Upper lobe of left lung (tissue), 4 donors: Measurements from ENCODE around the gene ARFGAP1.

Experiments
- EP300 ChIP-seq, 4 donors: sonication (generic); formaldehyde crosslinking; IDR thresholded peaks; one replicate each; pipeline ENCODE4 v1.5.1; 2017; ENCODE audit warnings: antibody characterized with exemption in 4 of 4, control low read depth in 2 of 4
- POLR2A ChIP-seq, 4 donors: fragments of 450-650 bp; IDR thresholded peaks; one replicate each; pipeline ENCODE4 v1.5.1; 2016 to 2017; ENCODE audit warnings: antibody characterized with exemption in 4 of 4, mild to moderate bottlenecking in 2 of 4
- TF ChIP-seq, protein P1 (sequence below), 6 experiments: fragments of 450-650 bp in 4 of 6; fragments of 200-600 bp in 2 of 6; sonication (generic) in 2 of 6; IDR thresholded peaks; one replicate each; pipeline ENCODE4 v1.5.1; 2016 to 2019; ENCODE audit warnings: antibody characterized with exemption in 6 of 6

DNA sequence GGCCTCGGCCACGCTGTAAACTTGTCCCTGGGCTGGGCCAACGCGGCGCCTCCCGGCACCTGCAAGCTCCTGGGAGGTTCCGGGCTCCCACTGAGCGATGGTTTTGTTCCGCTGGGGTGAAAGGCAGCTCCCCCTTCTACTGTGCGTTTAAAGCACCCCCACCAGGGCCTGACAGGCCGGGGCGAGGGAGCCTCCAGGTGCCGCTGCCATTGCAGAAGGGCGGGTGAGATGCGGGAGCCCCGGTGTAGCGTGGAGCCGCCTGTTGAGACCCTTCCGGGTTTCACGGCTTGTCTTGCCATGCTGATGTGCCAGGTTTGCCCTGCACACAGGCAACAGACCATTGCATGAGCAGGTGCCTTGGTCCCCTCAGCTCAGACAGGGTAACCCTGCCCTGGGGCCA, 23.2 kb downstream of the ARFGAP1 start:
- TF ChIP-seq, protein P1, sequence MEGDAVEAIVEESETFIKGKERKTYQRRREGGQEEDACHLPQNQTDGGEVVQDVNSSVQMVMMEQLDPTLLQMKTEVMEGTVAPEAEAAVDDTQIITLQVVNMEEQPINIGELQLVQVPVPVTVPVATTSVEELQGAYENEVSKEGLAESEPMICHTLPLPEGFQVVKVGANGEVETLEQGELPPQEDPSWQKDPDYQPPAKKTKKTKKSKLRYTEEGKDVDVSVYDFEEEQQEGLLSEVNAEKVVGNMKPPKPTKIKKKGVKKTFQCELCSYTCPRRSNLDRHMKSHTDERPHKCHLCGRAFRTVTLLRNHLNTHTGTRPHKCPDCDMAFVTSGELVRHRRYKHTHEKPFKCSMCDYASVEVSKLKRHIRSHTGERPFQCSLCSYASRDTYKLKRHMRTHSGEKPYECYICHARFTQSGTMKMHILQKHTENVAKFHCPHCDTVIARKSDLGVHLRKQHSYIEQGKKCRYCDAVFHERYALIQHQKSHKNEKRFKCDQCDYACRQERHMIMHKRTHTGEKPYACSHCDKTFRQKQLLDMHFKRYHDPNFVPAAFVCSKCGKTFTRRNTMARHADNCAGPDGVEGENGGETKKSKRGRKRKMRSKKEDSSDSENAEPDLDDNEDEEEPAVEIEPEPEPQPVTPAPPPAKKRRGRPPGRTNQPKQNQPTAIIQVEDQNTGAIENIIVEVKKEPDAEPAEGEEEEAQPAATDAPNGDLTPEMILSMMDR (IDR thresholded peaks at IDR 0.05), result no peak
- TF ChIP-seq POLR2A (IDR thresholded peaks at IDR 0.05) (no peak), EP300 (IDR thresholded peaks at IDR 0.05) (no peak)
